ENCODE measurements around the gene PPP1R37. TPM values are rescaled to one million over a fixed set of nuclear protein-coding genes. Genes with fewer than 3 reads are reported as not detected.

PPP1R37 gene
- total and polyA plus RNA-seq, 5 donors from 2014 or later = 0.61 to 17.4 (median 0.69) TPM

GRCh38 chr19:45145270-45146189 is 52.6 kb downstream of the PPP1R37 start:
- H3K27ac Mint-ChIP-seq = no peak overlapping the region
- Histone ChIP-seq H3K9me3 (ENCODE audit: control insufficient read depth in 2 of 2, low read length in 2 of 2) (no peaks in the 10 kb centered on the region), H3K36me3 (ENCODE audit: control insufficient read depth, insufficient read depth, low read length) (peaks cover 6% of the 10 kb centered on the region), H3K27me3 (ENCODE audit: control insufficient read depth, insufficient read depth, low read length) (no peaks in the 10 kb centered on the region), H3K27ac (ENCODE audit: insufficient read depth, low read length, poor library complexity, severe bottlenecking) (no peak overlapping the region), H3K4me3 (ENCODE audit: low read depth, low read length) (no peak overlapping the region), H3K4me1 (ENCODE audit: control insufficient read depth, insufficient read depth, low read length, poor library complexity, severe bottlenecking) (no peaks in the 10 kb centered on the region)
- DNase-seq (no peak), ATAC-seq (ENCODE audit: low read depth in 2 of 2) (no peak)
- H3K4me3 Mint-ChIP-seq = no peak overlapping the region
- no peaks in the 10 kb centered on the region for H3K9me3 Mint-ChIP-seq
- peaks cover 0 to 7% (median 2%) of the 10 kb centered on the region in 4 donors for H3K4me1 Mint-ChIP-seq
- peaks cover 7% of the 10 kb centered on the region for H3K36me3 Mint-ChIP-seq
- no peaks in the 10 kb centered on the region for H3K27me3 Mint-ChIP-seq

GRCh38 chr19:45146251-45146650 is 53.3 kb downstream of the PPP1R37 start:
- no peaks in the 10 kb centered on the region for H3K27me3 Mint-ChIP-seq
- ATAC-seq (ENCODE audit: low read depth in 2 of 2) = no peak
- no peak overlapping the region for H3K4me3 Mint-ChIP-seq
- H3K9me3 ChIP-seq (ENCODE audit: control insufficient read depth in 2 of 2, low read length in 2 of 2) = no peaks in the 10 kb centered on the region
- peaks cover 3% of the 10 kb centered on the region for H3K36me3 ChIP-seq (ENCODE audit: control insufficient read depth, insufficient read depth, low read length)
- no peaks in the 10 kb centered on the region for H3K4me1 ChIP-seq (ENCODE audit: control insufficient read depth, insufficient read depth, low read length, poor library complexity, severe bottlenecking)
- DNase-seq = no peak
- peaks cover 0 to 7% (median 2%) of the 10 kb centered on the region in 4 donors for H3K4me1 Mint-ChIP-seq
- H3K27ac Mint-ChIP-seq = peak overlapping the region in 1 of 3 donors; percentile 76
- H3K27ac ChIP-seq (ENCODE audit: insufficient read depth, low read length, poor library complexity, severe bottlenecking) = no peak overlapping the region
- no peak overlapping the region for H3K4me3 ChIP-seq (ENCODE audit: low read depth, low read length)
- H3K36me3 Mint-ChIP-seq = peaks cover 7% of the 10 kb centered on the region
- no peaks in the 10 kb centered on the region for H3K9me3 Mint-ChIP-seq
- H3K27me3 ChIP-seq (ENCODE audit: control insufficient read depth, insufficient read depth, low read length) = no peaks in the 10 kb centered on the region

DNA sequence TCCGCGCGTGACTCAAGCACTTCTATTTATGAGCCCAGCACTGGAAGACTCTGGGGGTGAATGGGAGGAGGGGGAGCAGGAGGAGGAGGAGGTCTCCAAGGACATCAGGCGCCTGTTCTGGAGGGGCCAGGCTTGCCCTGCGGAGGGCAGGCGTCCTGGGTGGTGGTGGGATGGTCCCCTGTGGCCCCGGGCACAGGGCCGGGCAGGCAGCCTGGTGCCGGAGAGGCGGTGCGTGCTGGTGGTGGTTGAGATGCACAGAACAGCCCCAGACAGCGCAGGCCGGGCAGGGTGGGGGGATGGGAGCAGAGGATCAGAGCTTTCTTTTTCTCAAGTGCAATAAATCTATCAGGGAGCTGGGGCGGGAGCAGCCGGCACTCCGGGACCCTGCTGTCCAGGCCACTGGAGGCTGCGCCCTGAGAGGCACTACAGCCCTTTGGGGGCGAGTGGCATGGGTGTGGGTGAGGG is 53.8 kb downstream of the PPP1R37 start:
- Mint-ChIP-seq H3K36me3 (peaks cover 7% of the 10 kb centered on the region), H3K9me3 (no peaks in the 10 kb centered on the region), H3K4me1 (peaks cover 0 to 12% (median 2%) of the 10 kb centered on the region in 4 donors), H3K27me3 (no peaks in the 10 kb centered on the region), H3K27ac (peak overlapping the region in 1 of 3 donors; percentile 76), H3K4me3 (no peak overlapping the region)
- H3K36me3 ChIP-seq (ENCODE audit: control insufficient read depth, insufficient read depth, low read length) = peaks cover 3% of the 10 kb centered on the region
- H3K4me3 ChIP-seq (ENCODE audit: low read depth, low read length) = no peak overlapping the region
- ATAC-seq (ENCODE audit: low read depth in 2 of 2) (no peak), DNase-seq (no peak)
- H3K4me1 ChIP-seq (ENCODE audit: control insufficient read depth, insufficient read depth, low read length, poor library complexity, severe bottlenecking) = peaks cover 2% of the 10 kb centered on the region
- H3K9me3 ChIP-seq (ENCODE audit: control insufficient read depth in 2 of 2, low read length in 2 of 2) = no peaks in the 10 kb centered on the region
- no peaks in the 10 kb centered on the region for H3K27me3 ChIP-seq (ENCODE audit: control insufficient read depth, insufficient read depth, low read length)
- H3K27ac ChIP-seq (ENCODE audit: insufficient read depth, low read length, poor library complexity, severe bottlenecking) = no peak overlapping the region

DNA sequence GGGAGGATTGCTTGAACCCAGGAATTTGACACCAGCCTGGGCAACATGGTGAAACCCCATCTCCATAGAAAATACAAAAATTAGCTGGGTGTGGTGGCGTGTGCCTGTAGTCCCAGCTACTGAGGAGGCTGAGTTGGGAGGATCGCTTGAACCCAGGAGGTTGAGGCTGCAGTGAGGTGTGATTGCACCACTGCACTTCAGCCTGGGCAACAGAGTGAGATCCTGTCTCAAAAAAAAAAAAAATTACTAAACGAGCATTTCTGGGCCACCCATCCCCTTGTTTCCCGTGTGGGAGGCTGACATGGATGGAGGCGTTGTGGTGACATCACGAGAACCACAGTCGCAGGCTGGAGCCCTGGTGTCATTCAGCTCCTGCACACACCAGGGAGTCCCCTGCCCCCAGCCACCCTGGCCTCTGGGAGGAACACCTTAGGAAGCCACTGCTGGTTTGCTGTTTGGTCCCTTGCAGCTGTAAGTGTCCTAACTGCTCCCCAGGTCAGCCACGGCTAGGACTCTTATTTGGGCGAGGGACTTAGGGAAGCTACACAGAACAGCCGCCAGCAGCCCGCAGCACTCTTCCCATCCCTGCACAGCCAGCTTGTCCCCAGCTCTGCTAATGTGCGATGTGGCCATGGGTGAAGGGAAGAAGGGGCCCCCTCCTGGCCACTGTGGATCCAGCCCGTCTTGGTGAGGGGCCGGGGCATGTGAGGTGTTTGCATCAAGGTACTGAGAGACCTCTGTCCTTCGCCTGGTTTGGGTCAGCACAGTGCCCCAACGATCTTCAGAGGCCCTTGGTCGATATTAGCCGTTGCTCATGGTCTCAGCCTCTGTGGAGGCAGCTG is 55.1 kb downstream of the PPP1R37 start:
- ATAC-seq (ENCODE audit: low read depth in 2 of 2) = no peak
- Histone ChIP-seq H3K4me1 (ENCODE audit: control insufficient read depth, insufficient read depth, low read length, poor library complexity, severe bottlenecking) (peaks cover 14% of the 10 kb centered on the region), H3K4me3 (ENCODE audit: low read depth, low read length) (no peak overlapping the region), H3K9me3 (ENCODE audit: control insufficient read depth in 2 of 2, low read length in 2 of 2) (no peaks in the 10 kb centered on the region), H3K27ac (ENCODE audit: insufficient read depth, low read length, poor library complexity, severe bottlenecking) (no peak overlapping the region), H3K36me3 (ENCODE audit: control insufficient read depth, insufficient read depth, low read length) (no peaks in the 10 kb centered on the region), H3K27me3 (ENCODE audit: control insufficient read depth, insufficient read depth, low read length) (no peaks in the 10 kb centered on the region)
- Mint-ChIP-seq H3K4me1 (peaks cover 0 to 17% (median under 1%) of the 10 kb centered on the region in 4 donors), H3K27me3 (peaks cover 5% of the 10 kb centered on the region), H3K4me3 (no peak overlapping the region), H3K36me3 (peaks cover under 1% of the 10 kb centered on the region), H3K9me3 (no peaks in the 10 kb centered on the region), H3K27ac (no peak overlapping the region)
- no peak for DNase-seq

- no peaks in the 10 kb centered on the region for H3K36me3 ChIP-seq (ENCODE audit: control insufficient read depth, insufficient read depth, low read length)
- no peaks in the 10 kb centered on the region for H3K9me3 Mint-ChIP-seq
- DNase-seq (no peak), ATAC-seq (ENCODE audit: low read depth in 2 of 2) (no peak)
- H3K4me1 ChIP-seq (ENCODE audit: control insufficient read depth, insufficient read depth, low read length, poor library complexity, severe bottlenecking) = peaks cover 25% of the 10 kb centered on the region
- H3K4me3 Mint-ChIP-seq = no peak overlapping the region
- peaks cover 12% of the 10 kb centered on the region for H3K27me3 Mint-ChIP-seq
- H3K4me3 ChIP-seq (ENCODE audit: low read depth, low read length) = no peak overlapping the region
- H3K27ac ChIP-seq (ENCODE audit: insufficient read depth, low read length, poor library complexity, severe bottlenecking) = no peak overlapping the region
- H3K27me3 ChIP-seq (ENCODE audit: control insufficient read depth, insufficient read depth, low read length) = no peaks in the 10 kb centered on the region
- H3K9me3 ChIP-seq (ENCODE audit: control insufficient read depth in 2 of 2, low read length in 2 of 2) = no peaks in the 10 kb centered on the region
- no peak overlapping the region for H3K27ac Mint-ChIP-seq
- H3K4me1 Mint-ChIP-seq = peaks cover 0 to 25% (median 3%) of the 10 kb centered on the region in 4 donors
- H3K36me3 Mint-ChIP-seq = no peaks in the 10 kb centered on the region
Observed at GRCh38 chr19:45149129-45149528, 56.1 kb downstream of the PPP1R37 start.

- peak overlapping the region in 1 of 3 donors; percentile 91 for H3K27ac Mint-ChIP-seq
- H3K4me1 Mint-ChIP-seq = peaks cover 0 to 29% (median 5%) of the 10 kb centered on the region in 4 donors
- H3K27me3 Mint-ChIP-seq = peaks cover 13% of the 10 kb centered on the region
- Histone ChIP-seq H3K27me3 (ENCODE audit: control insufficient read depth, insufficient read depth, low read length) (no peaks in the 10 kb centered on the region), H3K4me3 (ENCODE audit: low read depth, low read length) (no peak overlapping the region), H3K36me3 (ENCODE audit: control insufficient read depth, insufficient read depth, low read length) (no peaks in the 10 kb centered on the region), H3K9me3 (ENCODE audit: control insufficient read depth in 2 of 2, low read length in 2 of 2) (no peaks in the 10 kb centered on the region), H3K4me1 (ENCODE audit: control insufficient read depth, insufficient read depth, low read length, poor library complexity, severe bottlenecking) (peaks cover 26% of the 10 kb centered on the region), H3K27ac (ENCODE audit: insufficient read depth, low read length, poor library complexity, severe bottlenecking) (no peak overlapping the region)
- no peak for ATAC-seq (ENCODE audit: low read depth in 2 of 2)
- H3K4me3 Mint-ChIP-seq = peak overlapping the region in 1 of 4 donors; percentile 4
- no peak for DNase-seq
- no peaks in the 10 kb centered on the region for H3K9me3 Mint-ChIP-seq
- H3K36me3 Mint-ChIP-seq = no peaks in the 10 kb centered on the region
Observed at GRCh38 chr19:45150180-45150579, 57.2 kb downstream of the PPP1R37 start.

- Mint-ChIP-seq H3K27ac (peak overlapping the region in 1 of 3 donors; percentile 91), H3K9me3 (no peaks in the 10 kb centered on the region), H3K4me3 (peak overlapping the region in 2 of 4 donors; percentile 29 to 43), H3K36me3 (no peaks in the 10 kb centered on the region), H3K4me1 (peaks cover 0 to 31% (median 5%) of the 10 kb centered on the region in 4 donors), H3K27me3 (peaks cover 17% of the 10 kb centered on the region)
- no peaks in the 10 kb centered on the region for H3K36me3 ChIP-seq (ENCODE audit: control insufficient read depth, insufficient read depth, low read length)
- peaks cover 26% of the 10 kb centered on the region for H3K4me1 ChIP-seq (ENCODE audit: control insufficient read depth, insufficient read depth, low read length, poor library complexity, severe bottlenecking)
- H3K27ac ChIP-seq (ENCODE audit: insufficient read depth, low read length, poor library complexity, severe bottlenecking) = no peak overlapping the region
- no peak overlapping the region for H3K4me3 ChIP-seq (ENCODE audit: low read depth, low read length)
- ATAC-seq (ENCODE audit: low read depth in 2 of 2) (no peak), DNase-seq (no peak)
- no peaks in the 10 kb centered on the region for H3K27me3 ChIP-seq (ENCODE audit: control insufficient read depth, insufficient read depth, low read length)
- no peaks in the 10 kb centered on the region for H3K9me3 ChIP-seq (ENCODE audit: control insufficient read depth in 2 of 2, low read length in 2 of 2)
Observed at GRCh38 chr19:45150751-45151281, 57.8 kb downstream of the PPP1R37 start.

All from CD4-positive, CD25-positive, alpha-beta regulatory T cell (primary cell).